NCI-H748 treated with DMSO at 0.1 percent for 48 hours (cell line): ENCODE results near the gene CDC7.

Source experiments
- DNase-seq: peaks from one replicate; lab custom pipeline; 2025; lab: John Stamatoyannopoulos, UW

Gene CDC7

GRCh38 chr1:91549041-91549735 lies 48.5 kb downstream of the CDC7 start:
- no peak for DNase-seq

- DNase-seq: no peak
These were observed 50.3 kb downstream of the CDC7 start for GRCh38 chr1:91550961-91551360.

- DNase-seq: no peak
These were observed 51.4 kb downstream of the CDC7 start for GRCh38 chr1:91552091-91552490.

GRCh38 chr1:91552596-91552995 lies 51.9 kb downstream of the CDC7 start:
- no peak for DNase-seq

- DNase-seq: no peak
These were observed 52.5 kb downstream of the CDC7 start for GRCh38 chr1:91553177-91553591.

- peak; percentile 1 for DNase-seq
These were observed 54.6 kb downstream of the CDC7 start for GRCh38 chr1:91555074-91555730.

GRCh38 chr1:91555821-91556531 lies 55.3 kb downstream of the CDC7 start:
- no peak for DNase-seq

- no peak for DNase-seq
These were observed 55.9 kb downstream of the CDC7 start for GRCh38 chr1:91556556-91556955.

- DNase-seq: no peak
These were observed 56.5 kb downstream of the CDC7 start for GRCh38 chr1:91557039-91557690.

GRCh38 chr1:91557826-91558225 lies 57.2 kb downstream of the CDC7 start:
- DNase-seq: no peak

- DNase-seq: no peak
These were observed 58.5 kb downstream of the CDC7 start for GRCh38 chr1:91559046-91559750.

GRCh38 chr1:91559838-91560565 lies 59.4 kb downstream of the CDC7 start:
- DNase-seq: no peak

GRCh38 chr1:91564888-91565701 lies 64.4 kb downstream of the CDC7 start:
- no peak for DNase-seq

- no peak for DNase-seq
These were observed 66.9 kb downstream of the CDC7 start for GRCh38 chr1:91567583-91567982.

GRCh38 chr1:91568261-91568660 lies 67.6 kb downstream of the CDC7 start:
- no peak for DNase-seq

- no peak for DNase-seq
These were observed 68.9 kb downstream of the CDC7 start for GRCh38 chr1:91569411-91570119.

GRCh38 chr1:91570120-91570448 lies 69.4 kb downstream of the CDC7 start:
- no peak for DNase-seq

GRCh38 chr1:91572044-91572443 lies 71.4 kb downstream of the CDC7 start:
- no peak for DNase-seq
